Caco-2 (cell line): Measurements from ENCODE around the gene SMYD3. TPM values are rescaled to one million over a fixed set of nuclear protein-coding genes. Genes with fewer than 3 reads are reported as not detected.

Experiments
- Bru-seq: library from RNA; stranded (reverse); fragments of 400-500 nt; gene quantifications from one replicate; lab custom pipeline; 2021; lab: Mats Ljungman, UMichigan
- BruChase-seq, 2 experiments: library from RNA; stranded (reverse); fragments of 400-500 nt; gene quantifications; one replicate each; lab custom pipeline; 2021; lab: Mats Ljungman, UMichigan
- BruUV-seq: library from RNA; stranded (reverse); fragments of 400-500 nt; replicated peaks from 2 replicates; lab custom pipeline; 2021; lab: Mats Ljungman, UMichigan
- CTCF ChIA-PET: fragments of 300-600 bp; sonication (Branson Sonifier 250); formaldehyde crosslinking; loops from one replicate; lab custom pipeline; 2022; ENCODE audit warnings: antibody characterized with exemption; lab: Charles Lee
- POLR2A ChIA-PET: fragments of 300-600 bp; sonication (Branson Sonifier 250); formaldehyde crosslinking; loops from one replicate; lab custom pipeline; 2022; ENCODE audit warnings: antibody characterized with exemption; lab: Charles Lee
- DNase-seq, 2 experiments: peaks; one replicate each; pipeline versions ENCODE4 v3.0.0 to v3.0.0-alpha.2; 2020 to 2022
- H3K27me3 ChIP-seq: replicated peaks from 2 replicates; pipeline ENCODE4 v1.6.0; 2011; ENCODE audit warnings: low read length; ENCODE audit not compliant: control insufficient read depth, insufficient read depth
- H3K36me3 ChIP-seq: 2 replicates; pipeline ENCODE4 v1.5.1; 2011; ENCODE audit warnings: low read length; ENCODE audit not compliant: control insufficient read depth, insufficient read depth
- H3K4me1 ChIP-seq: fragments of 250-450 bp; sonication (Bioruptor Pico); 2 replicates; pipeline ENCODE4 v1.5.1; 2020; ENCODE audit warnings: mild to moderate bottlenecking
- H3K4me3 ChIP-seq: 2 replicates; pipeline ENCODE4 v1.5.1; 2011; ENCODE audit warnings: low read depth, mild to moderate bottlenecking, control low read depth, low read length
- H3K9me3 ChIP-seq: fragments of 250-450 bp; sonication (Bioruptor Pico); 2 replicates; pipeline ENCODE4 v1.5.1; 2020; ENCODE audit warnings: mild to moderate bottlenecking, moderate library complexity
- H3K27ac Mint-ChIP-seq: one replicate; pipeline ENCODE4 v1.8.0; 2022; ENCODE audit warnings: mixed read lengths; ENCODE audit not compliant: unreplicated experiment
- H3K27me3 Mint-ChIP-seq: one replicate; pipeline ENCODE4 v1.8.0; 2022; ENCODE audit warnings: mixed read lengths; ENCODE audit not compliant: insufficient read depth, unreplicated experiment
- H3K36me3 Mint-ChIP-seq: one replicate; pipeline ENCODE4 v1.8.0; 2022; ENCODE audit warnings: mild to moderate bottlenecking, mixed read lengths; ENCODE audit not compliant: insufficient read depth, unreplicated experiment
- H3K4me1 Mint-ChIP-seq: one replicate; pipeline ENCODE4 v1.8.0; 2022; ENCODE audit warnings: low read depth, mixed read lengths; ENCODE audit not compliant: unreplicated experiment
- H3K4me3 Mint-ChIP-seq: one replicate; pipeline ENCODE4 v1.8.0; 2022; ENCODE audit warnings: mild to moderate bottlenecking, moderate library complexity, mixed read lengths; ENCODE audit not compliant: unreplicated experiment
- H3K9me3 Mint-ChIP-seq: one replicate; pipeline ENCODE4 v1.8.0; 2022; ENCODE audit warnings: mixed read lengths; ENCODE audit not compliant: unreplicated experiment
- intact Hi-C: fragments of 100-400 bp; cut with micrococcal nuclease; formaldehyde crosslinking; loops from one replicate; pipeline ENCODE4 v1.10.0; 2022; ENCODE audit not compliant: unreplicated experiment
- long read RNA-seq: library from polyadenylated mRNA; stranded (forward); transcript quantifications from one replicate; pipeline ENCODE4 v2.0.0, GENCODE V29; 2022
- total RNA-seq: library from RNA; stranded (reverse); gene quantifications from 2 replicates; pipeline ENCODE4 v1.2.3, GENCODE V29; 2022
- TF ChIP-seq, protein P1 (sequence below), 2 experiments: fragments of 200-600 bp in 1 of 2; IDR thresholded peaks; 1 replicate in 1 of 2; 2 replicates in 1 of 2; pipeline versions ENCODE4 v1.5.1 to v1.8.0; 2011 to 2022; ENCODE audit warnings: antibody characterized with exemption in 1 of 2, control low read depth in 1 of 2, inconsistent platforms in 1 of 2, low read depth in 1 of 2, low read length in 1 of 2, mild to moderate bottlenecking in 1 of 2, moderate library complexity in 1 of 2; ENCODE audit not compliant: insufficient read depth in 1 of 2, severe bottlenecking in 1 of 2, unreplicated experiment in 1 of 2

SMYD3 gene
- total RNA-seq (33.0 and 37.7 TPM in 2 replicates), Bru-seq, nascent RNA (percentile 62 among the genes with signal in this experiment), BruChase-seq, experiment 1, labeled RNA remaining after a 2-hour chase (percentile 74 among the genes with signal in this experiment), BruChase-seq, experiment 2, labeled RNA remaining after a 6-hour chase (percentile 66 among the genes with signal in this experiment)
- long read RNA-seq, partial matches to known transcripts, result 0 of 8 reads
- long read RNA-seq, other reads (novel, unspliced or antisense), result 8 of 8 reads

DNA sequence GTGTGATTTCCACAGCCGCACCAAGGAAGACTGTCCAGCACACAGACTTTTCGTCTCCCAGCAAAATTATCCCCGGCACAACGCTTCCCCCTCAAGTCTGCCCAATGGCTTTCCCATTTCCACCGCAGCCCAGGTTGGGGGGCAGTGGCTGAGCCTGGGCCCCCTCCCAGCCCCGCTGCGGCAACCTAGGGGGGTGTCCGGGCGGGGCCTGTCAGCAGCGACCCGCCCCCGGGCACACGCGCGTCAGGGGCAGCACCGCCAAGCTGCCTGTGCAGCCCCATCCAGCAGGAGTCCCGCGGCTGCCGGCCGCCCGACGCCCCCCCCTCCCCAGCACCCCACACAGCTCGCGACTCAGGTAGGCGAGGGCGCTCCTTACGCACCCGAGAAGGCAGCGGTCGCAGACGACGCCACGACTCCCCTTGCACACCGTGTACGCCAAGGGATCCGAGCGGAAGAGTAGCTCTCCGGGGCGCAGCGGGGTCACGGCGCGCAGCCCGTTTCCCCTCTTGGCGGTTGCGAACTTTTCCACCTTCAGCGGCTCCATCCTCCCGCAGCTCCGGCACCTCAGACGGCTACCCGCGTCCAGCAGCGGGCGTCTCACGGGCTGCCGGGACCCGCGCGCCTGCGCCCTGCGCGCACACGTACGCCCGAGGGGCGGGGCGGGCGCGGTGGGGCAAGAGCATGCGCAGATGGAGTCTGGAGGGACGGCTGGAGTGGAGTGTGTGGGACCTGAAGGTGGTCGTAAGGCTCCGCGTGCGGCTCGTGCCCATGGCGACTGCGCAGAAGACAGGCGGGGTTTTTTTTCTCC is at the start of gene SMYD3:
TSS of gene SMYD3 (minus strand) at position 606 of the 808 bp plus-strand sequence.
- Mint-ChIP-seq H3K4me3 (peak within 1 kb of the TSS; percentile 95), H3K9me3 (no peaks in the 10 kb centered on the region), H3K27me3 (no peaks in the 10 kb centered on the region), H3K27ac (peak within 1 kb of the TSS; percentile 71), H3K36me3 (no peaks in the 10 kb centered on the region), H3K4me1 (peaks cover 9% of the 10 kb centered on the region)
- peaks cover 5% of the 10 kb centered on the region for H3K4me1 ChIP-seq
- no peaks in the 10 kb centered on the region for H3K27me3 ChIP-seq
- CTCF ChIA-PET, result interaction anchor here (0.6 to 0.7 kb wide), 3 partner anchors 214 to 441 kb away, joined by 3 to 5 read pairs (median 4); no protein-coding TSS in a partner anchor
- TF ChIP-seq, protein P1, sequence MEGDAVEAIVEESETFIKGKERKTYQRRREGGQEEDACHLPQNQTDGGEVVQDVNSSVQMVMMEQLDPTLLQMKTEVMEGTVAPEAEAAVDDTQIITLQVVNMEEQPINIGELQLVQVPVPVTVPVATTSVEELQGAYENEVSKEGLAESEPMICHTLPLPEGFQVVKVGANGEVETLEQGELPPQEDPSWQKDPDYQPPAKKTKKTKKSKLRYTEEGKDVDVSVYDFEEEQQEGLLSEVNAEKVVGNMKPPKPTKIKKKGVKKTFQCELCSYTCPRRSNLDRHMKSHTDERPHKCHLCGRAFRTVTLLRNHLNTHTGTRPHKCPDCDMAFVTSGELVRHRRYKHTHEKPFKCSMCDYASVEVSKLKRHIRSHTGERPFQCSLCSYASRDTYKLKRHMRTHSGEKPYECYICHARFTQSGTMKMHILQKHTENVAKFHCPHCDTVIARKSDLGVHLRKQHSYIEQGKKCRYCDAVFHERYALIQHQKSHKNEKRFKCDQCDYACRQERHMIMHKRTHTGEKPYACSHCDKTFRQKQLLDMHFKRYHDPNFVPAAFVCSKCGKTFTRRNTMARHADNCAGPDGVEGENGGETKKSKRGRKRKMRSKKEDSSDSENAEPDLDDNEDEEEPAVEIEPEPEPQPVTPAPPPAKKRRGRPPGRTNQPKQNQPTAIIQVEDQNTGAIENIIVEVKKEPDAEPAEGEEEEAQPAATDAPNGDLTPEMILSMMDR (IDR thresholded peaks at IDR 0.05; ENCODE audit: insufficient read depth in 1 of 2, low read depth in 1 of 2, low read length in 1 of 2, severe bottlenecking in 1 of 2, unreplicated experiment in 1 of 2), result peak in 1 of 2 experiments; percentile 24
- DNase-seq, result peak; percentile 72 to 80
- POLR2A ChIA-PET, result no interaction called here
- intact Hi-C loops, result loop anchor here (5.0 kb wide), 1 partner anchor 100 kb away; no protein-coding TSS in a partner anchor
- no peaks in the 10 kb centered on the region for H3K36me3 ChIP-seq
- H3K9me3 ChIP-seq, result no peaks in the 10 kb centered on the region
- no TSS peak for BruUV-seq
- H3K4me3 ChIP-seq, result peak within 1 kb of the TSS; percentile 98

- no TSS peak for BruUV-seq
- H3K36me3 ChIP-seq, result peaks cover 2% of the 10 kb centered on the region; the same call in 1 of the 2 replicates
- H3K36me3 Mint-ChIP-seq, result peaks cover 55% of the 10 kb centered on the region
Measured at GRCh38 chr1:246554201-246554600, 47.1 kb upstream of the SMYD3 start.

GRCh38 chr1:246552110-246552509 is 45.0 kb upstream of the SMYD3 start:
- H3K4me1 Mint-ChIP-seq, result no peaks in the 10 kb centered on the region
- intact Hi-C loops, result no loop called here
- Histone ChIP-seq H3K4me1 (no peaks in the 10 kb centered on the region), H3K4me3 (no peak overlapping the region), H3K36me3 (peaks cover 2% of the 10 kb centered on the region; the same call in 1 of the 2 replicates), H3K9me3 (no peaks in the 10 kb centered on the region), H3K27me3 (no peaks in the 10 kb centered on the region)
- H3K27ac Mint-ChIP-seq, result no peak overlapping the region
- no peak for DNase-seq
- CTCF ChIA-PET, result interaction anchor here (0.6 kb wide), 1 partner anchor 22 kb away, joined by 6 read pairs; no protein-coding TSS in a partner anchor
- no peaks in the 10 kb centered on the region for H3K9me3 Mint-ChIP-seq
- BruUV-seq, result no TSS peak
- peaks cover 61% of the 10 kb centered on the region for H3K36me3 Mint-ChIP-seq
- no peaks in the 10 kb centered on the region for H3K27me3 Mint-ChIP-seq
- H3K4me3 Mint-ChIP-seq, result no peak overlapping the region
- POLR2A ChIA-PET, result no interaction called here
- TF ChIP-seq, protein P1 (IDR thresholded peaks at IDR 0.05; ENCODE audit: insufficient read depth in 1 of 2, low read depth in 1 of 2, low read length in 1 of 2, severe bottlenecking in 1 of 2, unreplicated experiment in 1 of 2), result no peak

More at GRCh38 chr1:246554201-246554600, 47.1 kb upstream of the SMYD3 start:
- Mint-ChIP-seq H3K27me3 (no peaks in the 10 kb centered on the region), H3K4me3 (no peak overlapping the region), H3K27ac (no peak overlapping the region), H3K9me3 (no peaks in the 10 kb centered on the region), H3K4me1 (no peaks in the 10 kb centered on the region)
- ChIA-PET CTCF (no interaction called here), POLR2A (no interaction called here)
- Histone ChIP-seq H3K4me1 (no peaks in the 10 kb centered on the region), H3K27me3 (no peaks in the 10 kb centered on the region), H3K4me3 (no peak overlapping the region), H3K9me3 (no peaks in the 10 kb centered on the region)
- TF ChIP-seq, protein P1 (IDR thresholded peaks at IDR 0.05; ENCODE audit: insufficient read depth in 1 of 2, low read depth in 1 of 2, low read length in 1 of 2, severe bottlenecking in 1 of 2, unreplicated experiment in 1 of 2), result no peak
- intact Hi-C loops, result no loop called here
- DNase-seq, result no peak
